ENCODE measurements around the gene NUDT15.

NUDT15 gene

DNA sequence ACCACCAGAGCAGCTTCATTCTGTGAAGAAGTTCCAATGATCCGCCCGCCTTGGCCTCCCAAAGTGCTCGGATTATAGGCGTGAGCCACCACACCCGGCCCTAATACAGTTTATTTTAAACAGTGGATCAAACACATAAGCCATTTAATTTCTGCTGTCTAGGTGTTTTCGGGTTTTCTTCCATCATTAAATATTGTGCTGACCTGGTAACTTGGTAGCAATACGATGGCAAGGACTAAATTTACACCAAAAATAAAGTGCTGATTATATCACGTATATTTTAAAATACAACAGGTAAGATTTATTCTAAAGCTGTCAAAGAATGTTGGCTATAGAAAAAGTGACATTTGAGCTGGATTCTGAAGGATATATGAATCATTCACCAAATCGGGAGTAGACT is 56.1 kb downstream of the NUDT15 start:
- Histone ChIP-seq H3K9ac (peak overlapping the region; percentile 99; the same call in 1 of the 2 replicates), H4K20me1 (peaks cover 60% of the 10 kb centered on the region), H3K27ac (peak overlapping the region; percentile 97; the same call in 1 of the 2 replicates), H3K27me3 (no peaks in the 10 kb centered on the region), H3K4me1 (peaks cover 28% of the 10 kb centered on the region), H3K36me3 (peaks cover 8% of the 10 kb centered on the region; the same call in 1 of the 2 replicates), H3K4me2 (peak overlapping the region; percentile 91), H3K9me3 (no peaks in the 10 kb centered on the region), H3K4me3 (peak overlapping the region; percentile 95)
- no peak for TF ChIP-seq Cebpa-rat (IDR thresholded peaks at IDR 0.05)

DNA sequence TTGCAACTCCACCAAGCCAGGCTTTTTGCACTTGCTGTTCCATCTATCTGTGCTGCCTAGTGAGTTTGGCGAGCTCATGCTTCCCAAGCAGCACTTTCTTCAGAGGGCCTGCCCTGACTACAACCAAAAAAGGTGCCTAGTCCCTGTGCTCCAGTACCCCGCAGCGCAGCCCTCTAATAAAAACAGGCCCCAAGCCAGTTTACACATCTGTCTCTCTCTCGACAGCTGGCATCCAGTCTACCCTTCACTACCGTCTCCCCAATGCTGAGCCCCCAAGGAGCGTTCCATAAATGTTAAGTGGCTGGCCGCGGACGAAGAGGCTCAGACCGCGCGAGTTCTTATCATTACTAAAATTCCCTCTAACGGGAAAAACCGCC is 56.9 kb downstream of the NUDT15 start:
- TF ChIP-seq Cebpa-rat (IDR thresholded peaks at IDR 0.05), result no peak
- H3K36me3 ChIP-seq, result peaks cover 4% of the 10 kb centered on the region; the same call in 1 of the 2 replicates
- peaks cover 28% of the 10 kb centered on the region for H3K4me1 ChIP-seq
- H3K4me3 ChIP-seq, result peak overlapping the region; percentile 95
- no peaks in the 10 kb centered on the region for H3K27me3 ChIP-seq
- no peaks in the 10 kb centered on the region for H3K9me3 ChIP-seq
- H3K27ac ChIP-seq, result peak overlapping the region; percentile 97
- H4K20me1 ChIP-seq, result peaks cover 52% of the 10 kb centered on the region
- H3K4me2 ChIP-seq, result peak overlapping the region; percentile 91
- H3K9ac ChIP-seq, result peak overlapping the region; percentile 99

DNA sequence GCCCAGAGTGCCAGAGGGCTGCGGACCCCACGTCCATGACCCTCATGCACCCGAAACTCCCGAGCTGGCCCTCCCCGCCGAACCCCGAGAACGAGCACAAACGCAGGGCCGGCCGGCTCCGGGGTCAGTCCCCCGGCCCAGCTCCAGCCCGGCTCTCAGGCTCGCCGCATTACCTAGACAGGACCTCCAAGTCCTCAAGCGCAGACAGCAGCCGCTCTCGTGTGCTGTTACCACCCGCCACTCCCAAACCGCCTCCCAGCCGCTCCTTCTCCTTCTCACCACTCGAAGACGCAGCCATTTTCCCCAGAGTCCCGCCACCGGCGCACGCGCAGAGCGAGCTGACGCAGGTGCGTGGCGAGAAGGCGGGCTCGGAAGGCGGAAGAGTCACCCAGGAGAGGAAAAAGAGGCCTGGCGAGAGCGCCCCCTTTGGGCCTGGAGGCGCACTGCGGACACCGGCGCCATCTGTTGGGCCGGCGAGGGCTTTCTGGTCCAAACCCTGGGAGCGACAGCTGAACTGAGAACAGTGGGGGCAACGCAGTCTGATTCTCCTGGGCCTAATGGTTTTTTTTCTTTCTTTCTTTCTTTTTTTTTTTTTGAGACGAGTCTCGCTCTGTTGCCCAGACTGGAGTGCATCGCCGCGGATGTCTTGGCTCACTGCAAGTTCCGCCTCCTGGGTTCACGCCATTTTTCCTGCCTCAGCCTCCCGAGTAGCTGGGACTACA is 57.4 kb downstream of the NUDT15 start, which contains the start of gene MED4:
Gene MED4, minus strand, starts transcription at position 324 of the 722 bp plus-strand sequence. Its CDS starts 26 bp downstream, at position 298.
- peak within 1 kb of the TSS; percentile 95 for H3K4me3 ChIP-seq
- no peak for TF ChIP-seq Cebpa-rat (IDR thresholded peaks at IDR 0.05)
- no peaks in the 10 kb centered on the region for H3K9me3 ChIP-seq
- no peaks in the 10 kb centered on the region for H3K27me3 ChIP-seq
- H3K9ac ChIP-seq, result peak within 1 kb of the TSS; percentile 99
- H3K4me1 ChIP-seq, result peaks cover 28% of the 10 kb centered on the region
- peaks cover 46% of the 10 kb centered on the region for H4K20me1 ChIP-seq
- no peaks in the 10 kb centered on the region for H3K36me3 ChIP-seq
- H3K4me2 ChIP-seq, result peak within 1 kb of the TSS; percentile 91
- H3K27ac ChIP-seq, result peak within 1 kb of the TSS; percentile 97

DNA sequence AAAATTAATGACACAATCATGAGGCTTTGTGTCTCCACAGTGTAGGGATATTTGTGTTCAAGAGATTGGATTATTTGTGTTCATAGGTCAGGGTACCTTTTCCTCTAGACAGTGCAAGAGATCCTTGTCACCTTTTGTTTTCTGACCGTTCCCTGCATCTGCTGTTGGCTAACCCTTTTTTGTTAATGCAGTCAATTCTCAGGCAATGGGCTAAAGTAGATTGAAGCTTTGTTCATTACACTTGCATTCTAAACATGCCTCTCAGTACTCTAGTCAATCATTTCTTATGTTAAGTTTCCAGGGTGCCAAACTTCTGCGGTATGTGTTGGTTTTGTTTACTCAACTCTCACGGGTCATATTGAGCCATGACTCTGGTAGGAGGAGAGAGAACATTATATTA is 59.1 kb downstream of the NUDT15 start:
- Histone ChIP-seq H3K27ac (no peak overlapping the region), H3K4me3 (no peak overlapping the region), H3K4me2 (no peak overlapping the region), H4K20me1 (peaks cover 29% of the 10 kb centered on the region), H3K9me3 (no peaks in the 10 kb centered on the region), H3K27me3 (no peaks in the 10 kb centered on the region), H3K9ac (no peak overlapping the region), H3K36me3 (no peaks in the 10 kb centered on the region), H3K4me1 (peaks cover 25% of the 10 kb centered on the region)
- TF ChIP-seq Cebpa-rat (IDR thresholded peaks at IDR 0.05), result no peak
